PC-9 (cell line): ENCODE data around the gene ENPEP.

ENCODE experiments used
- EZH2 ChIP-seq: fragments of 200-600 bp; sonication (generic); IDR thresholded peaks from 2 replicates; pipeline ENCODE4 v1.8.0; 2017; ENCODE audit warnings: antibody characterized with exemption, low read depth
- TF ChIP-seq, protein P1 (sequence below): fragments of 200-600 bp; sonication (generic); conservative IDR thresholded peaks from 2 replicates; pipeline ENCODE4 v1.6.1; 2017; ENCODE audit warnings: mixed run types, antibody characterized with exemption, mild to moderate bottlenecking, moderate library complexity

DNA sequence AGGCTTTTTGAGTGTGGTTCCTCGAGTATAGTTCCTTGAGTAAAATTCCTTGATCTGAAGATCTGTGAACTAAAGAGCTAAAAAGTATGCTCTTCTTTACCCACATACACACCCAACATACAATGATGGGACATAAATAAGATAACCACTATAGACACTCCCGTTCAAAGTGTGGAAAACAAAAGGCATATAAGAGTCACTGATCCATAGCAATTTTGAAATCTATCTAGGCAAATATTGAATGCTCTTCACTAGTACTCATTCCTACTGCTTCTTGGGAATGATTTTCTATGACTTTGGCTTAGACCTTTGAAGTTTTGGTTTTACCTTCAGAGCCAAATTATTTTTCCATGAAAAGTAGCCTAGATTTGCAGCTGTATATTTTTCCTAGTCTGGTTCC is 120.5 kb downstream of the ENPEP start:
- TF ChIP-seq, protein P1, sequence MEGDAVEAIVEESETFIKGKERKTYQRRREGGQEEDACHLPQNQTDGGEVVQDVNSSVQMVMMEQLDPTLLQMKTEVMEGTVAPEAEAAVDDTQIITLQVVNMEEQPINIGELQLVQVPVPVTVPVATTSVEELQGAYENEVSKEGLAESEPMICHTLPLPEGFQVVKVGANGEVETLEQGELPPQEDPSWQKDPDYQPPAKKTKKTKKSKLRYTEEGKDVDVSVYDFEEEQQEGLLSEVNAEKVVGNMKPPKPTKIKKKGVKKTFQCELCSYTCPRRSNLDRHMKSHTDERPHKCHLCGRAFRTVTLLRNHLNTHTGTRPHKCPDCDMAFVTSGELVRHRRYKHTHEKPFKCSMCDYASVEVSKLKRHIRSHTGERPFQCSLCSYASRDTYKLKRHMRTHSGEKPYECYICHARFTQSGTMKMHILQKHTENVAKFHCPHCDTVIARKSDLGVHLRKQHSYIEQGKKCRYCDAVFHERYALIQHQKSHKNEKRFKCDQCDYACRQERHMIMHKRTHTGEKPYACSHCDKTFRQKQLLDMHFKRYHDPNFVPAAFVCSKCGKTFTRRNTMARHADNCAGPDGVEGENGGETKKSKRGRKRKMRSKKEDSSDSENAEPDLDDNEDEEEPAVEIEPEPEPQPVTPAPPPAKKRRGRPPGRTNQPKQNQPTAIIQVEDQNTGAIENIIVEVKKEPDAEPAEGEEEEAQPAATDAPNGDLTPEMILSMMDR: no peak
- no peak for TF ChIP-seq EZH2
